ENCODE results near the gene GSPT1.

The GSPT1 gene

GRCh38 chr16:11876306-11876705 lies 39.5 kb downstream of the GSPT1 start:
- Histone ChIP-seq H3K27me3 (ENCODE audit: control insufficient read depth in 1 of 2, insufficient read depth in 2 of 2, low read length in 2 of 2) (no peaks in the 10 kb centered on the region), H3K9ac (ENCODE audit: low read length) (no peak overlapping the region), H3K27ac (ENCODE audit: low read depth, low read length) (no peak overlapping the region), H3K4me1 (ENCODE audit: insufficient read depth, low read length) (no peaks in the 10 kb centered on the region), H3K4me3 (ENCODE audit: low read depth in 1 of 2, low read length in 2 of 2) (no peak overlapping the region), H3K36me3 (ENCODE audit: insufficient read depth, low read length) (peaks cover 50% of the 10 kb centered on the region), H3K9me3 (ENCODE audit: low read length) (no peaks in the 10 kb centered on the region)

GRCh38 chr16:11875721-11876120 lies 40.0 kb downstream of the GSPT1 start:
- H3K9me3 ChIP-seq (ENCODE audit: low read length): no peaks in the 10 kb centered on the region
- peaks cover 44% of the 10 kb centered on the region for H3K36me3 ChIP-seq (ENCODE audit: insufficient read depth, low read length)
- H3K27ac ChIP-seq (ENCODE audit: low read depth, low read length): no peak overlapping the region
- H3K4me3 ChIP-seq (ENCODE audit: low read depth in 1 of 2, low read length in 2 of 2): no peak overlapping the region
- no peaks in the 10 kb centered on the region for H3K27me3 ChIP-seq (ENCODE audit: control insufficient read depth in 1 of 2, insufficient read depth in 2 of 2, low read length in 2 of 2)
- H3K9ac ChIP-seq (ENCODE audit: low read length): no peak overlapping the region
- H3K4me1 ChIP-seq (ENCODE audit: insufficient read depth, low read length): no peaks in the 10 kb centered on the region

- Histone ChIP-seq H3K9me3 (ENCODE audit: low read length) (no peaks in the 10 kb centered on the region), H3K9ac (ENCODE audit: low read length) (no peak overlapping the region), H3K27ac (ENCODE audit: low read depth, low read length) (no peak overlapping the region), H3K4me3 (ENCODE audit: low read depth in 1 of 2, low read length in 2 of 2) (no peak overlapping the region), H3K36me3 (ENCODE audit: insufficient read depth, low read length) (peaks cover 25% of the 10 kb centered on the region), H3K27me3 (ENCODE audit: control insufficient read depth in 1 of 2, insufficient read depth in 2 of 2, low read length in 2 of 2) (no peaks in the 10 kb centered on the region), H3K4me1 (ENCODE audit: insufficient read depth, low read length) (no peaks in the 10 kb centered on the region)
These were observed 44.6 kb downstream of the GSPT1 start for GRCh38 chr16:11871193-11871592.

- Histone ChIP-seq H3K27me3 (ENCODE audit: control insufficient read depth in 1 of 2, insufficient read depth in 2 of 2, low read length in 2 of 2) (no peaks in the 10 kb centered on the region), H3K36me3 (ENCODE audit: insufficient read depth, low read length) (peaks cover 17% of the 10 kb centered on the region), H3K9me3 (ENCODE audit: low read length) (no peaks in the 10 kb centered on the region), H3K4me3 (ENCODE audit: low read depth in 1 of 2, low read length in 2 of 2) (no peak overlapping the region), H3K9ac (ENCODE audit: low read length) (no peak overlapping the region), H3K4me1 (ENCODE audit: insufficient read depth, low read length) (no peaks in the 10 kb centered on the region), H3K27ac (ENCODE audit: low read depth, low read length) (no peak overlapping the region)
These were observed 45.4 kb downstream of the GSPT1 start for GRCh38 chr16:11870399-11870798.

- Histone ChIP-seq H3K27ac (ENCODE audit: low read depth, low read length) (no peak overlapping the region), H3K27me3 (ENCODE audit: control insufficient read depth in 1 of 2, insufficient read depth in 2 of 2, low read length in 2 of 2) (no peaks in the 10 kb centered on the region), H3K36me3 (ENCODE audit: insufficient read depth, low read length) (peaks cover 15% of the 10 kb centered on the region), H3K9me3 (ENCODE audit: low read length) (no peaks in the 10 kb centered on the region), H3K4me1 (ENCODE audit: insufficient read depth, low read length) (no peaks in the 10 kb centered on the region), H3K9ac (ENCODE audit: low read length) (no peak overlapping the region), H3K4me3 (ENCODE audit: low read depth in 1 of 2, low read length in 2 of 2) (no peak overlapping the region)
These were observed 46.2 kb downstream of the GSPT1 start for GRCh38 chr16:11869353-11870228.

- Histone ChIP-seq H3K9me3 (ENCODE audit: low read length) (no peaks in the 10 kb centered on the region), H3K4me1 (ENCODE audit: insufficient read depth, low read length) (no peaks in the 10 kb centered on the region), H3K36me3 (ENCODE audit: insufficient read depth, low read length) (peaks cover 15% of the 10 kb centered on the region)
These were observed 47.3 kb downstream of the GSPT1 start for GRCh38 chr16:11868412-11868980.

GRCh38 chr16:11862489-11862888 lies 53.3 kb downstream of the GSPT1 start:
- no peaks in the 10 kb centered on the region for H3K4me1 ChIP-seq (ENCODE audit: insufficient read depth, low read length)
- no peaks in the 10 kb centered on the region for H3K36me3 ChIP-seq (ENCODE audit: insufficient read depth, low read length)
- no peak overlapping the region for H3K4me3 ChIP-seq (ENCODE audit: low read depth in 1 of 2, low read length in 2 of 2)
- H3K9me3 ChIP-seq (ENCODE audit: low read length): no peaks in the 10 kb centered on the region
- no peak overlapping the region for H3K27ac ChIP-seq (ENCODE audit: low read depth, low read length)
- no peak overlapping the region for H3K9ac ChIP-seq (ENCODE audit: low read length)
- H3K27me3 ChIP-seq (ENCODE audit: control insufficient read depth in 1 of 2, insufficient read depth in 2 of 2, low read length in 2 of 2): no peaks in the 10 kb centered on the region

More at GRCh38 chr16:11868412-11868980, 47.3 kb downstream of the GSPT1 start:
- no peak overlapping the region for H3K27ac ChIP-seq (ENCODE audit: low read depth, low read length)
- H3K27me3 ChIP-seq (ENCODE audit: control insufficient read depth in 1 of 2, insufficient read depth in 2 of 2, low read length in 2 of 2): no peaks in the 10 kb centered on the region
- no peak overlapping the region for H3K9ac ChIP-seq (ENCODE audit: low read length)
- no peak overlapping the region for H3K4me3 ChIP-seq (ENCODE audit: low read depth in 1 of 2, low read length in 2 of 2)

- Histone ChIP-seq H3K27ac (ENCODE audit: low read depth, low read length) (no peak overlapping the region), H3K4me3 (ENCODE audit: low read depth in 1 of 2, low read length in 2 of 2) (no peak overlapping the region), H3K27me3 (ENCODE audit: control insufficient read depth in 1 of 2, insufficient read depth in 2 of 2, low read length in 2 of 2) (no peaks in the 10 kb centered on the region), H3K4me1 (ENCODE audit: insufficient read depth, low read length) (peaks cover 20% of the 10 kb centered on the region), H3K36me3 (ENCODE audit: insufficient read depth, low read length) (peaks cover 5% of the 10 kb centered on the region), H3K9me3 (ENCODE audit: low read length) (no peaks in the 10 kb centered on the region), H3K9ac (ENCODE audit: low read length) (no peak overlapping the region)
These were observed 58.6 kb downstream of the GSPT1 start for GRCh38 chr16:11857161-11857560.

GRCh38 chr16:11852092-11852809 lies 63.5 kb downstream of the GSPT1 start:
- H3K9me3 ChIP-seq (ENCODE audit: low read length): no peaks in the 10 kb centered on the region
- H3K4me3 ChIP-seq (ENCODE audit: low read depth in 1 of 2, low read length in 2 of 2): peak overlapping the region; percentile 98
- peaks cover 26% of the 10 kb centered on the region for H3K36me3 ChIP-seq (ENCODE audit: insufficient read depth, low read length)
- H3K27ac ChIP-seq (ENCODE audit: low read depth, low read length): peak overlapping the region; percentile 94
- H3K27me3 ChIP-seq (ENCODE audit: control insufficient read depth in 1 of 2, insufficient read depth in 2 of 2, low read length in 2 of 2): no peaks in the 10 kb centered on the region
- H3K4me1 ChIP-seq (ENCODE audit: insufficient read depth, low read length): peaks cover 29% of the 10 kb centered on the region
- H3K9ac ChIP-seq (ENCODE audit: low read length): peak overlapping the region; percentile 39

- H3K27ac ChIP-seq (ENCODE audit: low read depth, low read length): peak within 1 kb of the TSS; percentile 94
- peak within 1 kb of the TSS; percentile 76 for H3K9ac ChIP-seq (ENCODE audit: low read length)
- peak within 1 kb of the TSS; percentile 98 for H3K4me3 ChIP-seq (ENCODE audit: low read depth in 1 of 2, low read length in 2 of 2)
- no peaks in the 10 kb centered on the region for H3K27me3 ChIP-seq (ENCODE audit: control insufficient read depth in 1 of 2, insufficient read depth in 2 of 2, low read length in 2 of 2)
- H3K4me1 ChIP-seq (ENCODE audit: insufficient read depth, low read length): peaks cover 29% of the 10 kb centered on the region
- peaks cover 29% of the 10 kb centered on the region for H3K36me3 ChIP-seq (ENCODE audit: insufficient read depth, low read length)
- no peaks in the 10 kb centered on the region for H3K9me3 ChIP-seq (ENCODE audit: low read length)
These were observed 64.3 kb downstream of the GSPT1 start, which contains the start of gene RSL1D1 for GRCh38 chr16:11851294-11852091. RSL1D1 (minus strand) TSS chr16:11851542; CDS start chr16:11851512, 30 bp downstream.

GRCh38 chr16:11848842-11849241 lies 66.9 kb downstream of the GSPT1 start:
- Histone ChIP-seq H3K4me1 (ENCODE audit: insufficient read depth, low read length) (peaks cover 20% of the 10 kb centered on the region), H3K36me3 (ENCODE audit: insufficient read depth, low read length) (peaks cover 51% of the 10 kb centered on the region)

More at GRCh38 chr16:11848842-11849241, 66.9 kb downstream of the GSPT1 start:
- no peak overlapping the region for H3K9ac ChIP-seq (ENCODE audit: low read length)
- H3K9me3 ChIP-seq (ENCODE audit: low read length): no peaks in the 10 kb centered on the region
- no peak overlapping the region for H3K4me3 ChIP-seq (ENCODE audit: low read depth in 1 of 2, low read length in 2 of 2)
- H3K27ac ChIP-seq (ENCODE audit: low read depth, low read length): no peak overlapping the region
- H3K27me3 ChIP-seq (ENCODE audit: control insufficient read depth in 1 of 2, insufficient read depth in 2 of 2, low read length in 2 of 2): no peaks in the 10 kb centered on the region

Measured in muscle layer of colon (tissue), 2 donors.